ENCODE measurements around the gene MCM9.

MCM9 gene

GRCh38 chr6:118959903-118960302 is 24.9 kb upstream of the MCM9 start:
- TF ChIP-seq CTCF (IDR thresholded peaks at IDR 0.05; ENCODE audit: low read depth, low read length, missing control alignments): no peak
- in situ Hi-C loops (cut with HindIII; ENCODE audit: low sequenced_read_pairs): no loop called here
- no peak for DNase-seq (ENCODE audit: low read depth)
- H3K4me3 ChIP-seq (ENCODE audit: low read depth, low read length): no peak overlapping the region

GRCh38 chr6:118953391-118953790 is 18.4 kb upstream of the MCM9 start:
- TF ChIP-seq CTCF (IDR thresholded peaks at IDR 0.05; ENCODE audit: low read depth, low read length, missing control alignments): no peak
- no peak for DNase-seq (ENCODE audit: low read depth)
- in situ Hi-C loops (cut with HindIII; ENCODE audit: low sequenced_read_pairs): no loop called here
- no peak overlapping the region for H3K4me3 ChIP-seq (ENCODE audit: low read depth, low read length)

GRCh38 chr6:118952683-118953082 is 17.7 kb upstream of the MCM9 start:
- no peak for TF ChIP-seq CTCF (IDR thresholded peaks at IDR 0.05; ENCODE audit: low read depth, low read length, missing control alignments)
- no peak overlapping the region for H3K4me3 ChIP-seq (ENCODE audit: low read depth, low read length)
- in situ Hi-C loops (cut with HindIII; ENCODE audit: low sequenced_read_pairs): no loop called here
- no peak for DNase-seq (ENCODE audit: low read depth)

GRCh38 chr6:118945217-118945616 is 10.3 kb upstream of the MCM9 start:
- no peak for TF ChIP-seq CTCF (IDR thresholded peaks at IDR 0.05; ENCODE audit: low read depth, low read length, missing control alignments)
- no peak for DNase-seq (ENCODE audit: low read depth)

GRCh38 chr6:118940770-118941169 is 5.8 kb upstream of the MCM9 start:
- in situ Hi-C loops (cut with HindIII; ENCODE audit: low sequenced_read_pairs): no loop called here
- no peak for DNase-seq (ENCODE audit: low read depth)
- H3K4me3 ChIP-seq (ENCODE audit: low read depth, low read length): no peak overlapping the region
- no peak for TF ChIP-seq CTCF (IDR thresholded peaks at IDR 0.05; ENCODE audit: low read depth, low read length, missing control alignments)

More at GRCh38 chr6:118945217-118945616, 10.3 kb upstream of the MCM9 start:
- no peak overlapping the region for H3K4me3 ChIP-seq (ENCODE audit: low read depth, low read length)
- in situ Hi-C loops (cut with HindIII; ENCODE audit: low sequenced_read_pairs): no loop called here

GRCh38 chr6:118939683-118940082 is 4.7 kb upstream of the MCM9 start:
- no peak for TF ChIP-seq CTCF (IDR thresholded peaks at IDR 0.05; ENCODE audit: low read depth, low read length, missing control alignments)
- in situ Hi-C loops (cut with HindIII; ENCODE audit: low sequenced_read_pairs): no loop called here
- DNase-seq (ENCODE audit: low read depth): no peak
- no peak overlapping the region for H3K4me3 ChIP-seq (ENCODE audit: low read depth, low read length)

Data from astrocyte of the cerebellum (primary cell).